Suprapubic skin (tissue), 3 donors: ENCODE data around the gene CCDC170.

Experiments
- POLR2A ChIP-seq, 2 donors: fragments of 450-650 bp; IDR thresholded peaks; one replicate each; pipeline ENCODE4 v1.6.1; 2017; ENCODE audit warnings: antibody characterized with exemption in 2 of 2, mild to moderate bottlenecking in 2 of 2, moderate library complexity in 2 of 2
- TF ChIP-seq, protein P1 (sequence below), 2 donors: fragments of 200-600 bp in 1 of 2; fragments of 450-650 bp in 1 of 2; sonication (generic) in 1 of 2; IDR thresholded peaks; one replicate each; pipeline ENCODE4 v1.5.1; 2016 to 2019; ENCODE audit warnings: antibody characterized with exemption in 2 of 2, mild to moderate bottlenecking in 1 of 2, moderate library complexity in 1 of 2

DNA sequence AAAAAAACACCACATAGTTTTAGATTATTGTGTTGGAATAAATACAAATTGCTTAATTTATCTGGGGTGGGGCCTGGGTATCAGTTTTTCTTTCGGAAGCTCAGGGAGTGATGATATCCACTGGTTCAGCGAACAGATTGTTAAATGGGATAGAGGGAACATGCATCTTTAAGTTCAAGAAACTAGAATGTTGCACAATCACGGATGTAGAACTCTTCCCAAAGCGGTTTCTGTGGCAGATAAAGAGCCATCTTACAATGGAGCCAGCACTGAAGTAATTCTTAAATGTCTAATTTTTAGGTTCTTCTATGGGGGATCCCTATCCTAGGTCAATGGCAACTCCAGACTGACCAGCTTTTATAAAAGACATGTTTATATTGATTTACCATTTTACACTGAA lies 32.1 kb upstream of the CCDC170 start:
- no peak for TF ChIP-seq POLR2A (IDR thresholded peaks at IDR 0.05)
- TF ChIP-seq, protein P1, sequence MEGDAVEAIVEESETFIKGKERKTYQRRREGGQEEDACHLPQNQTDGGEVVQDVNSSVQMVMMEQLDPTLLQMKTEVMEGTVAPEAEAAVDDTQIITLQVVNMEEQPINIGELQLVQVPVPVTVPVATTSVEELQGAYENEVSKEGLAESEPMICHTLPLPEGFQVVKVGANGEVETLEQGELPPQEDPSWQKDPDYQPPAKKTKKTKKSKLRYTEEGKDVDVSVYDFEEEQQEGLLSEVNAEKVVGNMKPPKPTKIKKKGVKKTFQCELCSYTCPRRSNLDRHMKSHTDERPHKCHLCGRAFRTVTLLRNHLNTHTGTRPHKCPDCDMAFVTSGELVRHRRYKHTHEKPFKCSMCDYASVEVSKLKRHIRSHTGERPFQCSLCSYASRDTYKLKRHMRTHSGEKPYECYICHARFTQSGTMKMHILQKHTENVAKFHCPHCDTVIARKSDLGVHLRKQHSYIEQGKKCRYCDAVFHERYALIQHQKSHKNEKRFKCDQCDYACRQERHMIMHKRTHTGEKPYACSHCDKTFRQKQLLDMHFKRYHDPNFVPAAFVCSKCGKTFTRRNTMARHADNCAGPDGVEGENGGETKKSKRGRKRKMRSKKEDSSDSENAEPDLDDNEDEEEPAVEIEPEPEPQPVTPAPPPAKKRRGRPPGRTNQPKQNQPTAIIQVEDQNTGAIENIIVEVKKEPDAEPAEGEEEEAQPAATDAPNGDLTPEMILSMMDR (IDR thresholded peaks at IDR 0.05): no peak
